Left forelimb (tissue), 1 donor: ENCODE measurements around the gene GALNT14.

ENCODE experiments used
- DNase-seq: peaks from one replicate; pipeline ENCODE4 v3.0.0-alpha.2; 2018; ENCODE audit warnings: low spot score

Gene GALNT14

GRCh38 chr2:30888852-30889409 is 249.3 kb downstream of the GALNT14 start:
- no peak for DNase-seq

- no peak for DNase-seq
These were observed 252.2 kb downstream of the GALNT14 start for GRCh38 chr2:30886080-30886479.

- DNase-seq: no peak
These were observed 254.4 kb downstream of the GALNT14 start for GRCh38 chr2:30883822-30884221.

- DNase-seq: no peak
These were observed 255.1 kb downstream of the GALNT14 start for GRCh38 chr2:30883184-30883583.

GRCh38 chr2:30880516-30880915 is 257.7 kb downstream of the GALNT14 start:
- DNase-seq: no peak

GRCh38 chr2:30877833-30878232 is 260.4 kb downstream of the GALNT14 start:
- no peak for DNase-seq

- DNase-seq: no peak
These were observed 265.4 kb downstream of the GALNT14 start for GRCh38 chr2:30872797-30873196.

- no peak for DNase-seq
These were observed 266.1 kb downstream of the GALNT14 start for GRCh38 chr2:30871980-30872789.

GRCh38 chr2:30871440-30871839 is 266.8 kb downstream of the GALNT14 start:
- DNase-seq: no peak

- DNase-seq: no peak
These were observed 268.3 kb downstream of the GALNT14 start for GRCh38 chr2:30869988-30870387.

GRCh38 chr2:30867385-30867784 is 270.9 kb downstream of the GALNT14 start:
- no peak for DNase-seq

GRCh38 chr2:30866974-30867373 is 271.3 kb downstream of the GALNT14 start:
- DNase-seq: no peak

- no peak for DNase-seq
These were observed 272.2 kb downstream of the GALNT14 start for GRCh38 chr2:30865892-30866681.

- DNase-seq: no peak
These were observed 273.0 kb downstream of the GALNT14 start for GRCh38 chr2:30865243-30865642.

GRCh38 chr2:30862054-30862651 is 276.1 kb downstream of the GALNT14 start:
- no peak for DNase-seq

- no peak for DNase-seq
These were observed 277.5 kb downstream of the GALNT14 start for GRCh38 chr2:30860726-30861125.
